Endothelial cell of umbilical vein (primary cell): ENCODE measurements around the gene GIPC1. TPM values are rescaled to one million over a fixed set of nuclear protein-coding genes. Genes with fewer than 3 reads are reported as not detected.

ENCODE experiments used
- BruUV-seq: library from RNA; stranded (reverse); fragments of 400-500 nt; replicated peaks from 2 replicates; lab custom pipeline; 2021; lab: Mats Ljungman, UMichigan
- CTCF ChIA-PET: fragments of 300-600, 350-600 bp; sonication (Branson Sonifier 250); formaldehyde crosslinking; loops from one replicate; lab custom pipeline; 2021; ENCODE audit warnings: antibody characterized with exemption, inconsistent platforms; lab: Charles Lee
- POLR2A ChIA-PET: fragments of 300-600, 350-600 bp; sonication (Branson Sonifier 250); formaldehyde crosslinking; loops from one replicate; lab custom pipeline; 2021; ENCODE audit warnings: antibody characterized with exemption, inconsistent platforms; lab: Charles Lee
- DNase-seq: peaks from one replicate; pipeline ENCODE4 v3.0.0-alpha.2; 2011; ENCODE audit warnings: low read depth, low spot score
- FAIRE-seq: peaks from 2 replicates; lab custom pipeline; 2011; peaks lifted over from hg19 to GRCh38; lab: Jason Lieb, UNC
- H2AFZ ChIP-seq: 2 replicates; pipeline ENCODE4 v1.6.0; 2012; ENCODE audit warnings: low read depth, low read length, control low read depth, inconsistent platforms
- H3K27ac ChIP-seq: 2 replicates; pipeline ENCODE4 v1.5.1; 2011; ENCODE audit warnings: low read depth, mild to moderate bottlenecking, control low read depth, low read length, moderate library complexity; ENCODE audit not compliant: insufficient read depth
- H3K27me3 ChIP-seq, 2 experiments: 2 replicates each; pipeline versions ENCODE4 v1.6.0 to v1.6.1; 2011; ENCODE audit warnings: low read length in 2 of 2, mixed read lengths in 1 of 2; ENCODE audit not compliant: control insufficient read depth in 2 of 2, insufficient read depth in 2 of 2
- H3K36me3 ChIP-seq, 2 experiments: 2 replicates in 1 of 2; 3 replicates in 1 of 2; pipeline ENCODE4 v1.5.1; 2011; ENCODE audit warnings: low read length in 2 of 2, mild to moderate bottlenecking in 1 of 2, moderate library complexity in 1 of 2; ENCODE audit not compliant: control insufficient read depth in 2 of 2, insufficient read depth in 2 of 2; ENCODE audit errors: extremely low read depth in 1 of 2
- H3K4me1 ChIP-seq: 3 replicates; pipeline ENCODE4 v1.5.1; 2011; ENCODE audit warnings: mild to moderate bottlenecking, low read length; ENCODE audit not compliant: control insufficient read depth, insufficient read depth; ENCODE audit errors: extremely low read depth
- H3K4me2 ChIP-seq: 2 replicates; pipeline ENCODE4 v1.6.1; 2011; ENCODE audit warnings: low read length, control low read depth, mixed read lengths; ENCODE audit not compliant: insufficient read depth
- H3K4me3 ChIP-seq, 3 experiments: fragments of 200-600 bp in 1 of 3; sonication (generic), shearing (Covaris generic) in 1 of 3; replicated peaks in 1 of 3; 2 replicates each; pipeline ENCODE4 v1.5.1; 2011 to 2016; ENCODE audit warnings: control low read depth in 3 of 3, low read length in 3 of 3, mild to moderate bottlenecking in 2 of 3, inconsistent platforms in 1 of 3, low read depth in 1 of 3, moderate library complexity in 1 of 3; ENCODE audit not compliant: insufficient read depth in 1 of 3
- H3K79me2 ChIP-seq: 2 replicates; pipeline ENCODE4 v1.6.0; 2012; ENCODE audit warnings: low read length, inconsistent platforms; ENCODE audit not compliant: control insufficient read depth, insufficient read depth
- H3K9ac ChIP-seq: replicated peaks from 2 replicates; pipeline ENCODE3; 2011; ENCODE audit warnings: low read length, control low read depth; ENCODE audit not compliant: insufficient read depth; ENCODE audit errors: extremely low read depth
- H3K9me1 ChIP-seq: replicated peaks from 3 replicates; pipeline ENCODE4 v1.6.0; 2011; ENCODE audit warnings: mild to moderate bottlenecking, low read length; ENCODE audit not compliant: control insufficient read depth, insufficient read depth; ENCODE audit errors: extremely low read depth
- H3K9me3 ChIP-seq: replicated peaks from 2 replicates; pipeline ENCODE4 v1.5.1; 2012; ENCODE audit warnings: low read length, inconsistent platforms; ENCODE audit not compliant: control insufficient read depth, insufficient read depth
- H4K20me1 ChIP-seq: replicated peaks from 2 replicates; pipeline ENCODE3; 2011; ENCODE audit warnings: mild to moderate bottlenecking, low read length; ENCODE audit not compliant: control insufficient read depth, insufficient read depth; ENCODE audit errors: extremely low read depth
- CTCF ChIP-seq, 2 donors: IDR thresholded peaks; 1 replicate in 1 of 2; 2 replicates in 1 of 2; pipeline ENCODE4 v1.5.1; 2011; ENCODE audit warnings: low read length in 2 of 2, mild to moderate bottlenecking in 2 of 2, moderate library complexity in 2 of 2, control low read depth in 1 of 2, inconsistent platforms in 1 of 2, low read depth in 1 of 2; ENCODE audit not compliant: insufficient read depth in 1 of 2; ENCODE audit errors: extremely low read depth in 1 of 2
- FOS ChIP-seq: IDR thresholded peaks from 2 replicates; pipeline ENCODE4 v1.6.1; 2011; ENCODE audit warnings: mild to moderate bottlenecking, low read length, moderate library complexity, borderline replicate concordance; ENCODE audit not compliant: insufficient read depth
- GATA2 ChIP-seq: IDR thresholded peaks from 2 replicates; pipeline ENCODE4 v1.7.0; 2011; ENCODE audit warnings: low read depth, mild to moderate bottlenecking, moderate library complexity, mixed read lengths, low read length; ENCODE audit not compliant: insufficient read length, insufficient read depth
- JUN ChIP-seq: IDR thresholded peaks from 2 replicates; pipeline ENCODE4 v1.6.1; 2011; ENCODE audit warnings: borderline replicate concordance, low read depth; ENCODE audit not compliant: insufficient read length, insufficient read depth
- MAX ChIP-seq: IDR thresholded peaks from 2 replicates; pipeline ENCODE4 v1.6.1; 2011; ENCODE audit not compliant: insufficient read depth, insufficient read length
- dilution Hi-C: fragments of 300-500 bp; cut with MboI; formaldehyde crosslinking; loops from one replicate; pipeline ENCODE4 v1.15.0; 2019; ENCODE audit warnings: low sequenced_read_pairs; ENCODE audit not compliant: extremely low pct_ligation_motif_present
- intact Hi-C: fragments of 100-400 bp; cut with micrococcal nuclease; formaldehyde crosslinking; loops from one replicate; pipeline ENCODE4 v1.10.0; 2022
- polyA plus RNA-seq, 4 experiments: library from polyadenylated mRNA; depleted of rRNA in 3 of 4; stranded (reverse) in 3 of 4; unstranded in 1 of 4; fragments of >200 nt; gene quantifications; 2 replicates each; pipeline versions ENCODE4 v1.2.1 to v1.2.3, GENCODE V29; 2011 to 2012; ENCODE audit warnings: missing spikeins in 1 of 4
- total RNA-seq: library from RNA; stranded (reverse); gene quantifications from 2 replicates; pipeline ENCODE4 v1.2.3, GENCODE V29; 2021

Gene GIPC1
- total and polyA plus RNA-seq, 2 donors (not counting 3 experiments of a cell fraction or from before 2014, with no cell fraction given) = 108 to 141 TPM

GRCh38 chr19:14520543-14520942, 24.6 kb upstream of the GIPC1 start:
- H3K27me3 ChIP-seq = no peaks in the 10 kb centered on the region
- H3K4me2 ChIP-seq = no peak overlapping the region
- dilution Hi-C loops = no loop called here
- ChIA-PET POLR2A (no interaction called here), CTCF (interaction anchor here (1.5 to 1.6 kb wide), 2 partner anchors 8 to 25 kb away, joined by 4 read pairs; partner anchors contain the start of gene GIPC1)
- no peak for FAIRE-seq
- H3K4me3 ChIP-seq = no peak overlapping the region
- H3K4me1 ChIP-seq = peaks cover 52% of the 10 kb centered on the region
- no peak for DNase-seq
- BruUV-seq = no TSS peak
- H2AFZ ChIP-seq = no peak overlapping the region
- peaks cover 24% of the 10 kb centered on the region for H3K79me2 ChIP-seq
- TF ChIP-seq GATA2 = no peak
- TF ChIP-seq MAX = no peak
- peaks cover 6 to 8% of the 10 kb centered on the region in 2 experiments for H3K36me3 ChIP-seq
- intact Hi-C loops = no loop called here
- no peak overlapping the region for H3K9ac ChIP-seq
- no peaks in the 10 kb centered on the region for H4K20me1 ChIP-seq
- H3K27ac ChIP-seq = peak overlapping the region; percentile 65
- H3K9me1 ChIP-seq = no peaks in the 10 kb centered on the region
- H3K9me3 ChIP-seq = no peaks in the 10 kb centered on the region

- CTCF ChIA-PET = interaction anchor here (0.9 to 1.6 kb wide), 3 partner anchors 9 to 24 kb away, joined by 3 to 4 read pairs (median 4); partner anchors contain the start of gene GIPC1
- peak overlapping the region; percentile 25 for H3K9ac ChIP-seq
- H2AFZ ChIP-seq = no peak overlapping the region
- dilution Hi-C loops = no loop called here
- H3K79me2 ChIP-seq = peaks cover 30% of the 10 kb centered on the region
- H3K27ac ChIP-seq = peak overlapping the region; percentile 81
- H3K27me3 ChIP-seq = no peaks in the 10 kb centered on the region
- TF ChIP-seq GATA2 (no peak), FOS (peak; percentile 74), JUN (peak; percentile 77), CTCF (IDR thresholded peaks at IDR 0.05; ENCODE audit: extremely low read depth in 1 of 2, insufficient read depth in 1 of 2, low read depth in 1 of 2, low read length in 2 of 2) (no peak)
- POLR2A ChIA-PET = no interaction called here
- H3K9me1 ChIP-seq = no peaks in the 10 kb centered on the region
- no peak overlapping the region for H3K4me2 ChIP-seq
- H3K4me1 ChIP-seq = peaks cover 55% of the 10 kb centered on the region
- H3K36me3 ChIP-seq = peaks cover 11 to 13% of the 10 kb centered on the region in 2 experiments
- intact Hi-C loops = no loop called here
- BruUV-seq = no TSS peak
- DNase-seq = peak; percentile 75
- H3K4me3 ChIP-seq = no peak overlapping the region
- no peaks in the 10 kb centered on the region for H3K9me3 ChIP-seq
- no peaks in the 10 kb centered on the region for H4K20me1 ChIP-seq
- peak; percentile 81 for FAIRE-seq
Observed at GRCh38 chr19:14519860-14520407, 24.0 kb upstream of the GIPC1 start.
